Astrocyte of the cerebellum (primary cell): Measurements from ENCODE around the gene PKDCC.

ENCODE experiments used
- DNase-seq: peaks from one replicate; pipeline ENCODE4 v3.0.0-alpha.2; 2011; ENCODE audit warnings: low read depth
- H3K4me3 ChIP-seq: 2 replicates; pipeline ENCODE4 v1.5.1; 2011; ENCODE audit warnings: mild to moderate bottlenecking, low read depth, low read length, moderate library complexity
- in situ Hi-C: cut with HindIII; loops from 2 replicates; pipeline ENCODE4 v1.10.0; 2017; ENCODE audit warnings: low sequenced_read_pairs
- TF ChIP-seq, protein P1 (sequence below): IDR thresholded peaks from 2 replicates; pipeline ENCODE4 v1.5.1; 2012; ENCODE audit warnings: low read length, low read depth, moderate library complexity, mild to moderate bottlenecking; ENCODE audit errors: missing control alignments

Gene PKDCC

GRCh38 chr2:42106257-42106816 is 58.5 kb downstream of the PKDCC start:
- no peak overlapping the region for H3K4me3 ChIP-seq
- in situ Hi-C loops, result no loop called here
- no peak for DNase-seq
- TF ChIP-seq, protein P1, sequence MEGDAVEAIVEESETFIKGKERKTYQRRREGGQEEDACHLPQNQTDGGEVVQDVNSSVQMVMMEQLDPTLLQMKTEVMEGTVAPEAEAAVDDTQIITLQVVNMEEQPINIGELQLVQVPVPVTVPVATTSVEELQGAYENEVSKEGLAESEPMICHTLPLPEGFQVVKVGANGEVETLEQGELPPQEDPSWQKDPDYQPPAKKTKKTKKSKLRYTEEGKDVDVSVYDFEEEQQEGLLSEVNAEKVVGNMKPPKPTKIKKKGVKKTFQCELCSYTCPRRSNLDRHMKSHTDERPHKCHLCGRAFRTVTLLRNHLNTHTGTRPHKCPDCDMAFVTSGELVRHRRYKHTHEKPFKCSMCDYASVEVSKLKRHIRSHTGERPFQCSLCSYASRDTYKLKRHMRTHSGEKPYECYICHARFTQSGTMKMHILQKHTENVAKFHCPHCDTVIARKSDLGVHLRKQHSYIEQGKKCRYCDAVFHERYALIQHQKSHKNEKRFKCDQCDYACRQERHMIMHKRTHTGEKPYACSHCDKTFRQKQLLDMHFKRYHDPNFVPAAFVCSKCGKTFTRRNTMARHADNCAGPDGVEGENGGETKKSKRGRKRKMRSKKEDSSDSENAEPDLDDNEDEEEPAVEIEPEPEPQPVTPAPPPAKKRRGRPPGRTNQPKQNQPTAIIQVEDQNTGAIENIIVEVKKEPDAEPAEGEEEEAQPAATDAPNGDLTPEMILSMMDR, result no peak

- TF ChIP-seq, protein P1, result no peak
- in situ Hi-C loops, result no loop called here
- no peak overlapping the region for H3K4me3 ChIP-seq
Measured at GRCh38 chr2:42107249-42108042, 59.6 kb downstream of the PKDCC start.

More at GRCh38 chr2:42107249-42108042, 59.6 kb downstream of the PKDCC start:
- DNase-seq, result no peak
